GM19324 (cell line): ENCODE measurements around the gene KRT23.

Experiments
- ATAC-seq: cut with Tn5 transposase; IDR thresholded peaks from one replicate; pipeline ENCODE4 v1.9.1; 2021; ENCODE audit warnings: mild to moderate bottlenecking, moderate library complexity; ENCODE audit not compliant: unreplicated experiment, low FRiP score

The KRT23 gene, protein sequence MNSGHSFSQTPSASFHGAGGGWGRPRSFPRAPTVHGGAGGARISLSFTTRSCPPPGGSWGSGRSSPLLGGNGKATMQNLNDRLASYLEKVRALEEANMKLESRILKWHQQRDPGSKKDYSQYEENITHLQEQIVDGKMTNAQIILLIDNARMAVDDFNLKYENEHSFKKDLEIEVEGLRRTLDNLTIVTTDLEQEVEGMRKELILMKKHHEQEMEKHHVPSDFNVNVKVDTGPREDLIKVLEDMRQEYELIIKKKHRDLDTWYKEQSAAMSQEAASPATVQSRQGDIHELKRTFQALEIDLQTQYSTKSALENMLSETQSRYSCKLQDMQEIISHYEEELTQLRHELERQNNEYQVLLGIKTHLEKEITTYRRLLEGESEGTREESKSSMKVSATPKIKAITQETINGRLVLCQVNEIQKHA

GRCh38 chr17:40937384-40937819 is at the start of gene KRT23:
Gene KRT23 (minus strand): TSS chr17:40937646. CDS start chr17:40936603, 1,043 bp downstream.
- ATAC-seq: no peak

GRCh38 chr17:40986920-40987319 is 49.5 kb upstream of the KRT23 start:
- ATAC-seq: no peak

DNA sequence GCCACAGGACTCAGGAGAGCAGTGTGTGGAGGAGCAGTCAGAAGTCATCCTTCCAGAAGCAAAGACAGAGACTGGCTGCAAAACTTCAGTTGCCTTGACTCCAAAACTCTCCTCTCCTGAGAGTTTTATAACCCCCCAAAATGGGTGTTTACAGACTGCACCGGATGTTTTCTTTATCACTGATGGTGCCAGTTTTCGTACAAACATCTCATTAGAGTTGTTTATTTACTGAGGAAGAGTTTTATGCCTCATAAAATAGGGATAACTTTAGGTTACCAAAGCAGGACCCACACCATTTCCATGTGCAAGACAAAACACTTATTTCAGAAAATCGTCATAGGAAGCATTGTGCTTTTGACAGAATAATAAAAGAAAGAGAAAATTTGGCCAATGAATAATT is 46.8 kb upstream of the KRT23 start, which contains the start of gene KRT40:
TSS of gene KRT40 (minus strand) at position 101 of the 400 bp plus-strand sequence. CDS start at position 48, 53 bp downstream.
- no peak for ATAC-seq

DNA sequence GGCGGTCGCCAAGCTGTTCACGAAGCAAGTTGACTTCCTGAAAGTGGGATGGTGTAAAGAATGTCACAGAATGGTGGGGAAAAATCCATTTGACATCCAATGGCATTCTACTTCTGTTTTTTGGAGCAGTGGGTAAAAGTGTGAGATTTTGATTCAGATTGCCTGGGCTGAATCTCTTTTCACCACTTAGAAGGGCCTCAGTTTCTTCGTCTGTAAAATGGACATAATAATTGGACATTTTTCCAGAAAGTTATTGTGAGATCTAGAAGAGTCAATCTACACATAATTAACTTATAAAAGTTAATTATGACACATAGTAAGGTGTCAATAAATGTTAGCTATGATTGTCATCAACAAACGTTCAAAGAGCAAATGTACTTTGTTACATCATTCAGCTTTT is 43.7 kb upstream of the KRT23 start:
- no peak for ATAC-seq

DNA sequence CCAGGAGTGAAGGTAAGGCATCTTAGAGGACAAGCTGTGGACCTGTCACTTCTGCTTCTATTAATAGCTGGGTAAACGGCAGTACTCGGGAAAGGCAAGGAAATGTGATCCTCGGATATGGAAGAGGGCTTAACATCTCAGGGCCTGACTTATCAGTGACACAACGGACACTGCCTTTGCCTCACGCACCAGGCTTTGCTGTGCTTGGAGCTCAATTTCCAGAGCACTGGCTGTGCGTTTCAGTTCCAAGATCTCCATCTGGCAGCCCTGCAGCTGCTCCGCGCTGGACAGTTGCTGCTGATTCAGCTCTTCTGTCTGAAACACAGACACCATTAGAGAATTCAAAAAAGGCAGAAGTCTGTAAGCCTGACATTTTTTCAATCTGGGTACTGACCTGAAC is 43.1 kb upstream of the KRT23 start:
- no peak for ATAC-seq

GRCh38 chr17:40980117-40980516 is 42.7 kb upstream of the KRT23 start:
- no peak for ATAC-seq

- ATAC-seq: no peak
Observed at GRCh38 chr17:40978575-40979151, 41.2 kb upstream of the KRT23 start.

DNA sequence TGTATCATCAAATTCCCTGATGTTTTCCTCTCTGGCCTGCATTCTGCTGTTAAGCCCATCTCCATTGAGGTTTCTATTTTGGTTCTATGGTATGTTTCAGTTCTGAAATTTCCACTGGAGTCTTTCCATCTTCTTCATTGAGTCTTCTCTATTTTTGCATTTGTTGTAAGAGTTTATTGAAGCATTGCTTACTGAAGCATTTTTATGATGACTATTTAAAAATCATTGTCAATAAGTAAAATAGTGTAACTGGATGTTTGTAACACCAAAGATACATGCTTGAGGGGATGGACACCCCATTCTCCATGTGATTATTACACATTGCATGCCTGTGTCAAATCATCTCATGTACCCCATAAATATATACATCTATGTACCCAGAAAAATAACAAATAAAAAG is 38.1 kb upstream of the KRT23 start:
- ATAC-seq: no peak

- ATAC-seq: no peak
Observed at GRCh38 chr17:40974366-40974765, 36.9 kb upstream of the KRT23 start.

DNA sequence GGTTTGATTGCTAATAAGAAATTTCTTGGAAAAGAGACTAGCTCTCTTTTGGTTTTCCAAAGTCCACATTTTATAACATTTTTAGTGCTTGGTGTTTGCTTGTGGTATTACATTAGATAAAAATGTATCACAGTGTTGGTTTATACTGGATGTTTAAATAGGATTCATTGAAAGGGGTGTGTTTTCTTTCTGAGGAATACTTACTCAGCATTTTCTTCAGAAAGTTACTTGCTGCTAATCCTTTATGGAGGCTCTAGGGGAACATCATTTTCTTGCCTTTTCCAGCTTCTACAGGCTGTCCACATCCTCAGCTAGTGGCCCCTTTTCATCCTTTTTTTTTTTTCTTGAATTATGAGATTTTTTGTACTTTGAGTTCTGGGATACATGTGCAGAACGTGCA is 30.1 kb upstream of the KRT23 start:
- ATAC-seq: no peak

- no peak for ATAC-seq
Observed at GRCh38 chr17:40966848-40967247, 29.4 kb upstream of the KRT23 start, which contains the start of gene KRT39. Gene KRT39 (minus strand): TSS chr17:40966948. CDS start chr17:40966856, 92 bp downstream.

- ATAC-seq: no peak
Observed at GRCh38 chr17:40963838-40964237, 26.4 kb upstream of the KRT23 start.

- no peak for ATAC-seq
Observed at GRCh38 chr17:40962059-40962561, 24.7 kb upstream of the KRT23 start.

GRCh38 chr17:40961591-40961990 is 24.1 kb upstream of the KRT23 start:
- no peak for ATAC-seq

DNA sequence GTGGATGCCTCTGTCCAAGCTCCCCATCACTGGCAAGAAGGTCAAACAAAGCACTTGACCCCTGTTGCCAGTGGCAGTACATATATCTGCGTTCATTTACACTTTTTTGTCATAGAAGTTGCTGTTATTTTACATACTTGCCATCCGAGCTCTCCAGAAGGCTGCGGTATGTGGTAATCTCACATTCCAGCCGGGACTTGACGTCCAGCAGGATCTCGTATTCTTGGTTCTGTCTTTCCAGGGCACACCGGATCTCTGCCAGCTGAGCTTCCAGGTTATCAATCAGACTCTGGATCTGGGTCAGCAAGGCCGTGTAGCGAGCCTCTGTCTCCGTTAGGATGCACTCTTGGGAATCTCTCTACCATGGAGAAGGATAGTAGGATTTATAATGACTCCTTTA is 22.7 kb upstream of the KRT23 start:
- ATAC-seq: no peak

- ATAC-seq: no peak
Observed at GRCh38 chr17:40958086-40958953, 20.9 kb upstream of the KRT23 start.

DNA sequence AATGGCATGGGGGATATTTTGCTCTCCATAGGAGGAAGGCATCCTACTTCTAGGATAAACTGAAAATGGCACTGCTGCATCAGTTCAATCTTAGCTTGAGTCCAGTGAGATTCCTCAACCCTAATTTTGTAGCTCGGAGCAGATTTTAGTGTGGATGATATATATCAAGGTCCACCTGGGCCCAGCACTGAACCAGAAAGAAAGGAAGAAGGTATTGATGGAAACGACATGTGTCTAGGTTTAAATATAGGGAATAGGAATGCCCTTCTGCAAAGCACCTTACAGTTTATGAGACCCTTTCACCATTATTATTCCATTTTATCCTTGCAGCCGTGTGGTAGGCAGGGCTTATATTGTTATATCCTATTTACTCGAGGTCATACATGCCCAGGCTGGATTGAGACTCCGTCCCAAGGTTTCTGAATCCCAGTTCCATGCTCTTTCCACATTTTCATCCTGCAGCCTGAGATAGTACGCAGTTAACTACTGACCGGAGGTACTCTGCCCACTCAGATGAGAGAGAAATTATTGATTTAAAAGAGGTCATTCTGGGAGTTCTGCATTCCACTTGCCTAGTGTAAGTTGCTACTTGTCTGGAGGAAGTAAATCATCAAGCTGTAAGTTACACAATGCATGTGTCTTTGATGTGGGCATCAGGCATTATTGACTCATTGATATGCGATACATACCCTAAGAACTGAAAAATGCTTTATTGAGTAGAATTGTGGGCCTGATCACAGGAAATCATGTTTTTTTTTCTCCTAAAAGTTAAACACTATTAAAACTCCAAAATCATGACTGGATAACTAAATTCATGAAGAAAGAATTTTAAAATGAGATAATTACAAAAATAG is 19.2 kb upstream of the KRT23 start:
- no peak for ATAC-seq

DNA sequence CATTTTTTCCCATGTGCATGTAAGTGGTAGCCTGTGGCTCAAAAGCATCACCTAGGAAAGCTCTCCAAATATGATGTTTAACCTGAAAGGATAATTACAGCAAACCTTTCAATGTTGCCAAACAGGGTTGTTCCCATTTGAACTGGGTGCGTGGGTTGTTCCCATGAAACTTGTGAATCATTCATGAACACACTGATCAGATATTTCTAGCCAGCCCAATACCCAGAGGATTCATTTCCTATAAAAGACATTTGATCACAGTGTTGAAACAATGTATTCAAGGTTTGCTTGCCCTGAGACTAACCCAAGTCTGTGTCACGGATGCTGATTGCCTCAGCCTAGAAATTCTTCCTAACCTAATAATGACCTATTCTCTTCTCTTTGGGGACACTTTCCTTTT is 16.4 kb upstream of the KRT23 start:
- ATAC-seq: no peak

DNA sequence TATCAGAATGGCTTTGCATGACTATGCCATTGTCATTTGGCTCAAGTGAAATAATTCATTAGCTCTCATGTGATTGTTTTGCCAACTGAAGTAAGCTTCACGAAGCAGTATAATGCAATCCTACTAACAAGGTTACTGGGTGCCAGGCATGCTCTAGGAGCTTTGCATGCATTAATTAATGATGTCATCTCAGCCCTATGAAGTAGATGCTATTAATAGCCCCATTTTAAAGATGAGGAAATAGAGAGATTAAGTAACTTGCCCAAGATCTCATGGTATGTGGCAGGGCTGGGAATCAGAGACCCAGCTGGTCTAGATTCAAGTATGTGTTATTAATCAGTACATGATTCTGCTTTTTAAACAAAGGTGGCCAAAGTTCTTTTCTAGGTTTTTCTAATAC is 15.2 kb upstream of the KRT23 start:
- no peak for ATAC-seq

DNA sequence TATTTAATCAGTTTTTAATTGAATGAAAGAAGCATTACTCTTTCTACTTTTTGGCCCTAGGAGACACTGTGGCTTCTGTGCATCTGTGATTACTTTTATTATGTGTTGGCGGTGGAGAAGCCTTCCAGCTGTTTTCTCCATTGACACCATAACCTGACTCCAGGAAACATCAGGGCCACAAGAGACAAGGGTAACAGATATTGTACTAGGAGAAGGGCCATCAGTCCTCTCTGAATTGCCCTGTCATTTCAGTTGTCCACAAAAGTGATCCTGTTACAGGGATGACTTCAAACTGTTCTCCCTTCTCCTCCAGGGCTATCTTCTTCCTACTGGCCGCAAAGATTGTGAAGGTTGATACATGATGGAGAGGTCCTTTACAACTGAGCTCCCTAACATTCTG is 14.7 kb upstream of the KRT23 start:
- no peak for ATAC-seq
